Measurements from ENCODE around the gene NR2C2. TPM values are rescaled to one million over a fixed set of nuclear protein-coding genes. Genes with fewer than 3 reads are reported as not detected.
A peak's percentile ranks its signal among the peaks of the same experiment; 100 is the strongest.

Gene NR2C2
- total and polyA plus RNA-seq, 5 donors from 2014 or later = 9.3 to 61.5 (median 12.4) TPM

DNA sequence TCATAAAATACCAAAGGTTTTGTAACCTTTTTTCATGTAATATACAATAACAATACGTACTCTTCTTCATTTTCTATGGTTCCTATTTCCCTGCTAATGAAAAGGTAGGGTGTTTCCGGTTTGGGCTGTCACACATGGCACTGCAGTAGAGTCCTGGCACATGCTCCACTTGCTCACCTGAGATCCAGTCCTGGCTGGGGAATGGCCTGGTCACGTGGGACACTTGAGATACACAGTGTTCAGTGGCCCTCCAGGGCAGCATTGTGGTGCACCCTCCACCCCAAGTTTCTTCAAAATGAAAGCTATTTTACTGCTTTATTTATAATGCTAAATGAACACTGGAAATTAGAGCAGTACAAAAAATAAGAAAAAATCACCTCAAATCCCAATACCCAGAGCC is 94.6 kb downstream of the NR2C2 start:
- peaks cover 8% of the 10 kb centered on the region for H3K4me1 ChIP-seq (ENCODE audit: control insufficient read depth, insufficient read depth, low read length, poor library complexity, severe bottlenecking)
- H3K27ac Mint-ChIP-seq = peak overlapping the region in 2 of 3 donors; percentile 37 to 60
- DNase-seq = no peak
- H3K27ac ChIP-seq (ENCODE audit: insufficient read depth, low read length, poor library complexity, severe bottlenecking) = no peak overlapping the region
- peaks cover 40% of the 10 kb centered on the region for H3K36me3 Mint-ChIP-seq
- peaks cover 0 to 21% (median 14%) of the 10 kb centered on the region in 4 donors for H3K4me1 Mint-ChIP-seq
- H3K4me3 ChIP-seq (ENCODE audit: low read depth, low read length) = no peak overlapping the region
- ATAC-seq (ENCODE audit: low read depth in 2 of 2) = no peak
- no peaks in the 10 kb centered on the region for H3K27me3 Mint-ChIP-seq
- no peaks in the 10 kb centered on the region for H3K9me3 ChIP-seq (ENCODE audit: control insufficient read depth in 2 of 2, low read length in 2 of 2)
- H3K36me3 ChIP-seq (ENCODE audit: control insufficient read depth, insufficient read depth, low read length) = peaks cover 96% of the 10 kb centered on the region
- H3K4me3 Mint-ChIP-seq = no peak overlapping the region
- H3K27me3 ChIP-seq (ENCODE audit: control insufficient read depth, insufficient read depth, low read length) = no peaks in the 10 kb centered on the region
- no peaks in the 10 kb centered on the region for H3K9me3 Mint-ChIP-seq

DNA sequence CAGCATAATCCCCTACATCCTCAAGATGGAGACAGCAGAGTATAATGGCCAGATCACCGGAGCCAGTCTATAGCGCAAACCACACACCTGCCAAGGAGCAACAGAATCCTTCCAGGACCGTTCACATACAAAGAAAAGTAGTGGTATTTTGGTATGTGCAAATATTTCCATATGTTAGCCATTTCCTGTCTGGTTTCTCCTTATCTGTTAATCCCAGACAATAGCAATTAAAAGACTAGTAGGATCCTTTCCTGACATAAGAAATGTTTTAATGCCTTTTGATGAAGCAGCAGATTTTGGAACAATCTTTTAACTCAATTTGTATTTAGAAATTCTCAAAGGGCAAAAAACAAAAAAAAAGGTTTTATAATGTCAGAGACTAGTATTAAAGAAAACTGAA is 95.6 kb downstream of the NR2C2 start:
- Mint-ChIP-seq H3K4me1 (peaks cover under 1 to 21% (median 14%) of the 10 kb centered on the region in 4 donors), H3K4me3 (no peak overlapping the region), H3K27me3 (no peaks in the 10 kb centered on the region), H3K27ac (no peak overlapping the region), H3K36me3 (peaks cover 39% of the 10 kb centered on the region), H3K9me3 (no peaks in the 10 kb centered on the region)
- H3K4me1 ChIP-seq (ENCODE audit: control insufficient read depth, insufficient read depth, low read length, poor library complexity, severe bottlenecking) = peaks cover 8% of the 10 kb centered on the region
- H3K36me3 ChIP-seq (ENCODE audit: control insufficient read depth, insufficient read depth, low read length) = peaks cover 98% of the 10 kb centered on the region
- ATAC-seq (ENCODE audit: low read depth in 2 of 2) (no peak), DNase-seq (no peak)
- H3K27me3 ChIP-seq (ENCODE audit: control insufficient read depth, insufficient read depth, low read length) = no peaks in the 10 kb centered on the region
- H3K27ac ChIP-seq (ENCODE audit: insufficient read depth, low read length, poor library complexity, severe bottlenecking) = no peak overlapping the region
- no peaks in the 10 kb centered on the region for H3K9me3 ChIP-seq (ENCODE audit: control insufficient read depth in 2 of 2, low read length in 2 of 2)
- no peak overlapping the region for H3K4me3 ChIP-seq (ENCODE audit: low read depth, low read length)

DNA sequence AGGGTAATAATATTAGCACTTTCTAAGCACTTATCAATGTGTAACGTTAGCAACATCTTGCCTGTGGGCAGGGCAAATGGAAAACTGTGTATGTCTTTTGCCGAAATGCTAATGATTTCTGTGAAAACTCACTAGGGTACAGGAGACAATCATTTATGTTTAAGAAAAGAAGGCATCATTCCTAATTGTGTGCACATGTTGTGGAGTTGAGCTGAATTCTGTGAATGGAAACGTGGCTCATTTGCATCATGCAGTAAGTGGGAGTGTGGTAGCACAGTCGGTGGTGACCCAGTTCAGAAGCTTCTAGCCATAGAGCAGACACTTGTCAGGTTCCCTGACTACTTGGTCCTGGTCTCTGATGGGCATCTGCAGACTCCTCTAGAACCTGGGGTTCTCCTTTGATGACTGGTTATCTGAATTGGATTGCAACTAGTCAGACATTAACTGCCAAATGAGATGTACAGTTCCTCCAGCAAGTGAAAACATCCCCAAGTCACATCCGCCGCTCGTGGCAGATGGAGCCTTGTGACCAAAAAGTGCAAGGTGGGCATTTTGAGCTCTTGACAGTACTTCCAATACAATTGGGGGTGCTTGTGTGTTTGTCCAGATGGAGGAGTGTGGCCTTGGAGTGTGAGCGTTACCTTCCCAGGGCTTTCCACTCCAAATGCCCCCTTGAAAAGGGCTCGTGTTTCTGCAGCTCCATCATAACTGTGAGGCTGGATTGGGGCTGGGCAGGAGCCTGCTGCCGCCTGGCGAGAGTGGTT is 96.2 kb downstream of the NR2C2 start:
- H3K27ac ChIP-seq (ENCODE audit: insufficient read depth, low read length, poor library complexity, severe bottlenecking) = no peak overlapping the region
- no peaks in the 10 kb centered on the region for H3K27me3 ChIP-seq (ENCODE audit: control insufficient read depth, insufficient read depth, low read length)
- peak overlapping the region in 2 of 3 donors; percentile 27 to 75 for H3K27ac Mint-ChIP-seq
- no peak overlapping the region for H3K4me3 Mint-ChIP-seq
- no peaks in the 10 kb centered on the region for H3K9me3 ChIP-seq (ENCODE audit: control insufficient read depth in 2 of 2, low read length in 2 of 2)
- H3K4me1 ChIP-seq (ENCODE audit: control insufficient read depth, insufficient read depth, low read length, poor library complexity, severe bottlenecking) = peaks cover 8% of the 10 kb centered on the region
- ATAC-seq (ENCODE audit: low read depth in 2 of 2) (no peak), DNase-seq (no peak)
- H3K27me3 Mint-ChIP-seq = no peaks in the 10 kb centered on the region
- H3K36me3 Mint-ChIP-seq = peaks cover 34% of the 10 kb centered on the region
- H3K4me1 Mint-ChIP-seq = peaks cover 4 to 21% (median 14%) of the 10 kb centered on the region in 4 donors
- no peak overlapping the region for H3K4me3 ChIP-seq (ENCODE audit: low read depth, low read length)
- H3K36me3 ChIP-seq (ENCODE audit: control insufficient read depth, insufficient read depth, low read length) = peaks cover 98% of the 10 kb centered on the region
- H3K9me3 Mint-ChIP-seq = no peaks in the 10 kb centered on the region

DNA sequence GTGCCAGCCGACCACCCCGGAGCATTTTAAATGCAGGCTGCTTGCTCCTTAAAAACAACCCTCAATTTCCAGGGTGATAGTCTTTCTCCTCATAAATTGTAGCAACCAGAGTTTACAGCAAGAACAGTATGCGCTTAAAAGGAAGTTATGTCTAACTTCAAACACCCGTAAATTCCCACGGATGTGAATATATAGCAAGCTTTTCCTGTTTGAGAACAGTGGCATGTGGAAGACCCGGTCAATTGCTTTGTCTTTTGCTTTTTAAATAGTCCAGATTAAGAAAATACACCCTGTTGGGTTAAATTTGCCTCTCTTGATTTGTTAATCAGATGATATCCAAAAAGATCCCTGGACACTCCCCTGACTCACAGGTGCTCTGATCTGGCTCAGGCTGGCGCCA is 96.9 kb downstream of the NR2C2 start:
- H3K27ac ChIP-seq (ENCODE audit: insufficient read depth, low read length, poor library complexity, severe bottlenecking) = no peak overlapping the region
- H3K36me3 ChIP-seq (ENCODE audit: control insufficient read depth, insufficient read depth, low read length) = peaks cover 97% of the 10 kb centered on the region
- peaks cover 8% of the 10 kb centered on the region for H3K4me1 ChIP-seq (ENCODE audit: control insufficient read depth, insufficient read depth, low read length, poor library complexity, severe bottlenecking)
- Mint-ChIP-seq H3K27ac (peak overlapping the region; percentile 27 to 75 (median 38)), H3K9me3 (no peaks in the 10 kb centered on the region), H3K27me3 (no peaks in the 10 kb centered on the region), H3K4me3 (peak overlapping the region in 1 of 4 donors; percentile 11), H3K4me1 (peaks cover 4 to 21% (median 14%) of the 10 kb centered on the region in 4 donors), H3K36me3 (peaks cover 32% of the 10 kb centered on the region)
- H3K4me3 ChIP-seq (ENCODE audit: low read depth, low read length) = no peak overlapping the region
- ATAC-seq (ENCODE audit: low read depth in 2 of 2) (no peak), DNase-seq (no peak)
- no peaks in the 10 kb centered on the region for H3K27me3 ChIP-seq (ENCODE audit: control insufficient read depth, insufficient read depth, low read length)
- H3K9me3 ChIP-seq (ENCODE audit: control insufficient read depth in 2 of 2, low read length in 2 of 2) = no peaks in the 10 kb centered on the region

DNA sequence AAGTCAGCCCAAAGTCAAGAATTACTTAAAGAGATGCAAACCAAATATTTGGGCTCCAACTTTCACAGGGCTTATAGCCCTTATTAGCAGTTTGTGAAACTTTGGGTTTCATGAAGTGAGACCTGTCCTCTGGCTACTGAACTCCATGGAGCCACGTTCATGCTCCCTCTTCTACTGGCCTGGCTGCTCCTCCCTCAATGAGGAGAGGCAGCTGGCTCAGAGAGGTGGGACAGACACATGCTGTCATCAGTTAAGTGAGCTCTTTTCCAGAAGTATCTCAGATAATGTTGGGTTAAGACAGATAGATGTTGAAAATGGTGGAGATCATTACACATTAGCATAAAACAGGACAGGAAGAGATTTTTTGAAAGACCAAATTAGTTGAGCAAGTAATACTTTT is 98.3 kb downstream of the NR2C2 start:
- peaks cover 96% of the 10 kb centered on the region for H3K36me3 ChIP-seq (ENCODE audit: control insufficient read depth, insufficient read depth, low read length)
- H3K4me1 Mint-ChIP-seq = peaks cover 4 to 25% (median 19%) of the 10 kb centered on the region in 4 donors
- peaks cover 29% of the 10 kb centered on the region for H3K36me3 Mint-ChIP-seq
- H3K27me3 ChIP-seq (ENCODE audit: control insufficient read depth, insufficient read depth, low read length) = no peaks in the 10 kb centered on the region
- no peak overlapping the region for H3K4me3 ChIP-seq (ENCODE audit: low read depth, low read length)
- H3K4me3 Mint-ChIP-seq = peak overlapping the region in 1 of 4 donors; percentile 32
- ATAC-seq (ENCODE audit: low read depth in 2 of 2) = no peak
- H3K27ac ChIP-seq (ENCODE audit: insufficient read depth, low read length, poor library complexity, severe bottlenecking) = no peak overlapping the region
- H3K4me1 ChIP-seq (ENCODE audit: control insufficient read depth, insufficient read depth, low read length, poor library complexity, severe bottlenecking) = peaks cover 8% of the 10 kb centered on the region
- H3K9me3 ChIP-seq (ENCODE audit: control insufficient read depth in 2 of 2, low read length in 2 of 2) = no peaks in the 10 kb centered on the region
- DNase-seq = no peak
- H3K27me3 Mint-ChIP-seq = no peaks in the 10 kb centered on the region
- peak overlapping the region in 2 of 3 donors; percentile 1 to 12 for H3K27ac Mint-ChIP-seq
- no peaks in the 10 kb centered on the region for H3K9me3 Mint-ChIP-seq

DNA sequence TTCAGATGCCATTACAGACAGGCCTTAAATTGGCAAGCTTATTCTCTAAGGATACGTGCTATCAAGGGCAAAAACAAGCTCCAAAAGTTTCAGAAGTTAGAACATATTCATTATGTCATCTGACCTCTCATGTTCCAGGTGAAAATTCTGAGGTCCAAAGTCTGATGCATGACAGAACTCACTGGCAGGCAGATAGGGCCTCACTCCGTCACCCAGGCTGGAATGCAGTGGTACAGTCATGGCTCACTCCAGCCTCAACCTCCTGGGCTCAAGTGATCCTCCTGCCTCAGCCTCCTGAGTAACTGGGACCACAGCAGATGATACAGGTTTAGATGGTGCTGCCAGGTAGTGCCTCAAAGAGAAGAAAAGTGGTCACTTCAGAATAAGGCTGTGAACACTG is 102.2 kb downstream of the NR2C2 start:
- Histone ChIP-seq H3K27ac (ENCODE audit: insufficient read depth, low read length, poor library complexity, severe bottlenecking) (no peak overlapping the region), H3K27me3 (ENCODE audit: control insufficient read depth, insufficient read depth, low read length) (no peaks in the 10 kb centered on the region), H3K9me3 (ENCODE audit: control insufficient read depth in 2 of 2, low read length in 2 of 2) (no peaks in the 10 kb centered on the region), H3K4me3 (ENCODE audit: low read depth, low read length) (no peak overlapping the region), H3K36me3 (ENCODE audit: control insufficient read depth, insufficient read depth, low read length) (peaks cover 77% of the 10 kb centered on the region), H3K4me1 (ENCODE audit: control insufficient read depth, insufficient read depth, low read length, poor library complexity, severe bottlenecking) (peaks cover 2% of the 10 kb centered on the region)
- DNase-seq (no peak), ATAC-seq (ENCODE audit: low read depth in 2 of 2) (no peak)
- Mint-ChIP-seq H3K4me3 (no peak overlapping the region), H3K27me3 (no peaks in the 10 kb centered on the region), H3K27ac (peak overlapping the region in 1 of 3 donors; percentile 73), H3K9me3 (no peaks in the 10 kb centered on the region), H3K4me1 (peaks cover 11 to 29% (median 22%) of the 10 kb centered on the region in 4 donors), H3K36me3 (peaks cover 20% of the 10 kb centered on the region)

DNA sequence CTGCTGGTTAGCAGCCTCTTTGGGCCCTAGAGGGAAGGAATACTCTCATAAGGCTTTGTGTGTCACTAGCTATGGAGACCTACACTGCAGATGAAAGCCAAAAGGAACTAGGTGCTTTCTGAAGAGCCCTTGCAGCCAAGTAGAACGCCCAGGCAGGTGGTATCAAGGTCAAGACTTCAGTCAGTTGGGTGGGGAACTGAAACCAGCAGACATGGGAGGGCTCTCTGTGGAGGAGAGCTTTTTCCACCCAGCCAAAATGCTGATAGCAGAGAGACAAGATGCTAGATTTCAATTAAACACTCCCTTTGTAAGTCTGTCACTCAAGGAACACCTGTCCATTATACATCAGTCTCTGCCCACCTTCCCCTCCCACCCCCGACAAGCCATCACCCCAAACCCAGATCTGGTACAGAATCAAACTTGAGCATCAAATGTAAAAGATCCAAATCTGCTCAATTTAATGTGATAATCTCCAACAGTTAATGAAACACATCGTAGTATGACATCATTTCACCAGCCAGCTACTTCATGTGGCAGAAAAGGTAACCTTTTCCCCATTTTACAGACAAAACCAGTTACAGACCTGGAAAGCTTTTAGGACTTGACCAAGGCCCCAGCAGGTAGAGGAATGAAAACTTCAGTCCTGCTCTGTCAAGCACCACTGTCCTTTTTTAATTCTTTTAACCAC is 103.2 kb downstream of the NR2C2 start:
- H3K4me3 Mint-ChIP-seq = no peak overlapping the region
- no peaks in the 10 kb centered on the region for H3K27me3 ChIP-seq (ENCODE audit: control insufficient read depth, insufficient read depth, low read length)
- no peaks in the 10 kb centered on the region for H3K9me3 ChIP-seq (ENCODE audit: control insufficient read depth in 2 of 2, low read length in 2 of 2)
- peaks cover 67% of the 10 kb centered on the region for H3K36me3 ChIP-seq (ENCODE audit: control insufficient read depth, insufficient read depth, low read length)
- ATAC-seq (ENCODE audit: low read depth in 2 of 2) = peak in 1 of 2 donors; percentile 23
- H3K4me1 ChIP-seq (ENCODE audit: control insufficient read depth, insufficient read depth, low read length, poor library complexity, severe bottlenecking) = peaks cover 10% of the 10 kb centered on the region
- H3K4me1 Mint-ChIP-seq = peaks cover 21 to 32% (median 28%) of the 10 kb centered on the region in 4 donors
- H3K27ac Mint-ChIP-seq = peak overlapping the region in 2 of 3 donors; percentile 62 to 73
- H3K9me3 Mint-ChIP-seq = peaks cover 0 to 2% (median 0%) of the 10 kb centered on the region in 7 donors
- H3K27ac ChIP-seq (ENCODE audit: insufficient read depth, low read length, poor library complexity, severe bottlenecking) = no peak overlapping the region
- no peak overlapping the region for H3K4me3 ChIP-seq (ENCODE audit: low read depth, low read length)
- no peaks in the 10 kb centered on the region for H3K27me3 Mint-ChIP-seq
- no peak for DNase-seq
- peaks cover 26% of the 10 kb centered on the region for H3K36me3 Mint-ChIP-seq

All from CD4-positive, CD25-positive, alpha-beta regulatory T cell (primary cell).